Stimulated activated CD4-positive, alpha-beta T cell treated with anti-CD3 and anti-CD28 coated beads, Interleukin-15, amount 100 ng/mL, for 1 hour (primary cell): Measurements from ENCODE around the gene P3H4.

Source experiments
- DNase-seq, 2 donors: peaks; one replicate each; pipeline ENCODE4 v3.0.0-alpha.2; 2020; ENCODE audit warnings: low read depth in 1 of 2, low spot score in 1 of 2

P3H4 gene

GRCh38 chr17:41822216-41823140, 10.7 kb upstream of the P3H4 start:
- DNase-seq = no peak

- no peak for DNase-seq
These were observed 10.0 kb upstream of the P3H4 start for GRCh38 chr17:41821776-41822175.

GRCh38 chr17:41818024-41818423, 6.3 kb upstream of the P3H4 start:
- no peak for DNase-seq

GRCh38 chr17:41816637-41817320, 5.0 kb upstream of the P3H4 start:
- DNase-seq = no peak

GRCh38 chr17:41814195-41814594, 2.4 kb upstream of the P3H4 start:
- DNase-seq = no peak

GRCh38 chr17:41813699-41814124, 2.0 kb upstream of the P3H4 start:
- DNase-seq = no peak

GRCh38 chr17:41813152-41813680, 1.5 kb upstream of the P3H4 start:
- no peak for DNase-seq

- peak in 1 of 2 donors; percentile 17 for DNase-seq
These were observed 817 bp upstream of the P3H4 start, which contains the start of gene FKBP10 for GRCh38 chr17:41812381-41813151. FKBP10 (plus strand) TSS chr17:41813004; CDS start chr17:41813035, 31 bp downstream.

GRCh38 chr17:41810659-41811548, 845 bp downstream of the P3H4 start:
- no peak for DNase-seq

GRCh38 chr17:41806685-41807445, 4.9 kb downstream of the P3H4 start:
- DNase-seq = no peak

GRCh38 chr17:41803049-41804020, 8.4 kb downstream of the P3H4 start:
- DNase-seq = no peak

- peak; percentile 53 to 70 for DNase-seq
These were observed 10.1 kb downstream of the P3H4 start for GRCh38 chr17:41801374-41802271.

GRCh38 chr17:41800601-41801373, 11.0 kb downstream of the P3H4 start:
- DNase-seq = no peak

GRCh38 chr17:41799366-41799765, 12.4 kb downstream of the P3H4 start:
- DNase-seq = no peak

- no peak for DNase-seq
These were observed 14.4 kb downstream of the P3H4 start for GRCh38 chr17:41797377-41797776.

GRCh38 chr17:41796121-41796895, 15.4 kb downstream of the P3H4 start:
- DNase-seq = no peak
